GF-D8 (cell line): ENCODE data around the gene LMNTD1.
"Not testable (repeated sequence)": the region's sequence is repeated elsewhere in the genome, so short reads cannot be mapped to it uniquely, and the experiment has no call there.

Experiments
- DNase-seq: peaks from one replicate; lab custom pipeline; 2025; lab: John Stamatoyannopoulos, UW

The LMNTD1 gene

GRCh38 chr12:25433024-25433423, 120.1 kb downstream of the LMNTD1 start:
- DNase-seq = no peak

- DNase-seq = no peak
Measured at GRCh38 chr12:25427337-25428249, 125.5 kb downstream of the LMNTD1 start.

- not testable (repeated sequence) for DNase-seq
Measured at GRCh38 chr12:25426821-25427220, 126.3 kb downstream of the LMNTD1 start.
